ENCODE measurements around the gene ARMH4. TPM values are rescaled to one million over a fixed set of nuclear protein-coding genes. Genes with fewer than 3 reads are reported as not detected.
"Not testable (repeated sequence)": the region's sequence is repeated elsewhere in the genome, so short reads cannot be mapped to it uniquely, and the experiment has no call there.

Gene ARMH4
- total RNA-seq, 1 experiment from 2014 or later = 7.8 TPM

GRCh38 chr14:58129208-58129607 is 22.8 kb downstream of the ARMH4 start:
- Histone ChIP-seq H3K36me3 (ENCODE audit: insufficient read depth, low read length, poor library complexity, severe bottlenecking) (no peaks in the 10 kb centered on the region), H3K27me3 (replicated peaks; ENCODE audit: insufficient read depth, low read depth, low read length, poor library complexity) (no peaks in the 10 kb centered on the region), H3K4me1 (ENCODE audit: insufficient read depth, low read length, poor library complexity, severe bottlenecking) (no peaks in the 10 kb centered on the region), H3K27ac (ENCODE audit: low read depth, low read length, poor library complexity, severe bottlenecking) (no peak overlapping the region), H3K9me3 (ENCODE audit: low read depth, low read length, poor library complexity, severe bottlenecking) (peaks cover 10% of the 10 kb centered on the region), H3K4me3 (ENCODE audit: low read depth, low read length, poor library complexity, severe bottlenecking) (no peak overlapping the region)
- intact Hi-C loops (cut with micrococcal nuclease; ENCODE audit: unreplicated experiment) = no loop called here
- no TSS peak for BruUV-seq (replicated peaks)
- CTCF ChIA-PET = no interaction called here
- peak; percentile 52; the same call in 1 of the 2 replicates for TF ChIP-seq CTCF (conservative IDR thresholded peaks at IDR 0.05; ENCODE audit: low read depth, low read length)
- TF ChIP-seq EZH2 (IDR thresholded peaks at IDR 0.05; ENCODE audit: borderline replicate concordance, low read depth, low read length, poor library complexity, severe bottlenecking) = no peak
- POLR2A ChIA-PET (ENCODE audit: low non-redundant PET) = no interaction called here
- DNase-seq (ENCODE audit: low spot score) = peak; percentile 29

- no peak for DNase-seq (ENCODE audit: low spot score)
- no peaks in the 10 kb centered on the region for H3K36me3 ChIP-seq (ENCODE audit: insufficient read depth, low read length, poor library complexity, severe bottlenecking)
- BruUV-seq (replicated peaks) = no TSS peak
- POLR2A ChIA-PET (ENCODE audit: low non-redundant PET) = no interaction called here
- no peaks in the 10 kb centered on the region for H3K4me1 ChIP-seq (ENCODE audit: insufficient read depth, low read length, poor library complexity, severe bottlenecking)
- H3K27ac ChIP-seq (ENCODE audit: low read depth, low read length, poor library complexity, severe bottlenecking) = no peak overlapping the region
- no peaks in the 10 kb centered on the region for H3K27me3 ChIP-seq (replicated peaks; ENCODE audit: insufficient read depth, low read depth, low read length, poor library complexity)
- H3K4me3 ChIP-seq (ENCODE audit: low read depth, low read length, poor library complexity, severe bottlenecking) = no peak overlapping the region
- H3K9me3 ChIP-seq (ENCODE audit: low read depth, low read length, poor library complexity, severe bottlenecking) = peaks cover 10% of the 10 kb centered on the region
- intact Hi-C loops (cut with micrococcal nuclease; ENCODE audit: unreplicated experiment) = no loop called here
- CTCF ChIA-PET = no interaction called here
- TF ChIP-seq EZH2 (IDR thresholded peaks at IDR 0.05; ENCODE audit: borderline replicate concordance, low read depth, low read length, poor library complexity, severe bottlenecking) (no peak), CTCF (conservative IDR thresholded peaks at IDR 0.05; ENCODE audit: low read depth, low read length) (no peak)
Observed at GRCh38 chr14:58128416-58128815, 23.6 kb downstream of the ARMH4 start.

GRCh38 chr14:58122546-58122945 is 29.5 kb downstream of the ARMH4 start:
- H3K36me3 ChIP-seq (ENCODE audit: insufficient read depth, low read length, poor library complexity, severe bottlenecking); CTCF ChIA-PET; H3K4me1 ChIP-seq (ENCODE audit: insufficient read depth, low read length, poor library complexity, severe bottlenecking); POLR2A ChIA-PET (ENCODE audit: low non-redundant PET); DNase-seq (ENCODE audit: low spot score); H3K27ac ChIP-seq (ENCODE audit: low read depth, low read length, poor library complexity, severe bottlenecking); H3K4me3 ChIP-seq (ENCODE audit: low read depth, low read length, poor library complexity, severe bottlenecking); BruUV-seq (replicated peaks); H3K27me3 ChIP-seq (replicated peaks; ENCODE audit: insufficient read depth, low read depth, low read length, poor library complexity); intact Hi-C loops (cut with micrococcal nuclease; ENCODE audit: unreplicated experiment): not testable (repeated sequence)
- H3K9me3 ChIP-seq (ENCODE audit: low read depth, low read length, poor library complexity, severe bottlenecking) = peaks cover 10% of the 10 kb centered on the region

- intact Hi-C loops (cut with micrococcal nuclease; ENCODE audit: unreplicated experiment) = no loop called here
- DNase-seq (ENCODE audit: low spot score) = no peak
- no TSS peak for BruUV-seq (replicated peaks)
- no peaks in the 10 kb centered on the region for H3K36me3 ChIP-seq (ENCODE audit: insufficient read depth, low read length, poor library complexity, severe bottlenecking)
- TF ChIP-seq CTCF (conservative IDR thresholded peaks at IDR 0.05; ENCODE audit: low read depth, low read length) (no peak), EZH2 (IDR thresholded peaks at IDR 0.05; ENCODE audit: borderline replicate concordance, low read depth, low read length, poor library complexity, severe bottlenecking) (no peak)
- H3K4me1 ChIP-seq (ENCODE audit: insufficient read depth, low read length, poor library complexity, severe bottlenecking) = no peaks in the 10 kb centered on the region
- H3K9me3 ChIP-seq (ENCODE audit: low read depth, low read length, poor library complexity, severe bottlenecking) = peaks cover 10% of the 10 kb centered on the region
- no peak overlapping the region for H3K4me3 ChIP-seq (ENCODE audit: low read depth, low read length, poor library complexity, severe bottlenecking)
- no peaks in the 10 kb centered on the region for H3K27me3 ChIP-seq (replicated peaks; ENCODE audit: insufficient read depth, low read depth, low read length, poor library complexity)
- CTCF ChIA-PET = no interaction called here
- POLR2A ChIA-PET (ENCODE audit: low non-redundant PET) = no interaction called here
- H3K27ac ChIP-seq (ENCODE audit: low read depth, low read length, poor library complexity, severe bottlenecking) = no peak overlapping the region
Observed at GRCh38 chr14:58121530-58122186, 30.4 kb downstream of the ARMH4 start.
